Activated naive CD4-positive, alpha-beta T cell treated with anti-CD3 and anti-CD28 coated beads, Interleukin-2, amount 50 U/mL, for 72 hours (primary cell): ENCODE data around the gene NR3C2. TPM values are rescaled to one million over a fixed set of nuclear protein-coding genes. Genes with fewer than 3 reads are reported as not detected.
A peak's percentile ranks its signal among the peaks of the same experiment; 100 is the strongest.

Source experiments
- ATAC-seq, 2 donors: fragments of 150-1000 bp; cut with Tn5 transposase; 2 replicates each; pipeline ENCODE4 v1.10.0; 2021; ENCODE audit warnings: mild to moderate bottlenecking in 2 of 2, moderate library complexity in 2 of 2
- DNase-seq, 2 donors: peaks; one replicate each; pipeline ENCODE4 v3.0.0; 2021 to 2022; ENCODE audit warnings: low spot score in 2 of 2
- H3K27ac Mint-ChIP-seq, 2 donors: one replicate each; pipeline ENCODE4 v1.8.0; 2022; ENCODE audit warnings: mild to moderate bottlenecking in 2 of 2, mixed read lengths in 2 of 2
- H3K36me3 Mint-ChIP-seq, 2 donors: one replicate each; pipeline ENCODE4 v1.8.0; 2022; ENCODE audit warnings: mixed read lengths in 2 of 2
- H3K9me3 Mint-ChIP-seq, 2 donors: one replicate each; pipeline ENCODE4 v1.8.0; 2022; ENCODE audit warnings: mixed read lengths in 2 of 2
- total RNA-seq, 2 donors: library from RNA; stranded (reverse); gene quantifications; one replicate each; pipeline ENCODE4 v1.2.3, GENCODE V29; 2022

NR3C2 gene
- total RNA-seq, 2 donors from 2014 or later, result 6.0 to 7.1 TPM

- DNase-seq (no peak), ATAC-seq (no peak)
- Mint-ChIP-seq H3K27ac (no peak overlapping the region), H3K36me3 (peaks cover 10 to 12% of the 10 kb centered on the region in 2 donors), H3K9me3 (peaks cover 8 to 18% of the 10 kb centered on the region in 2 donors)
Measured at GRCh38 chr4:148054275-148054674, 387.9 kb downstream of the NR3C2 start.

GRCh38 chr4:148053298-148054003 lies 388.8 kb downstream of the NR3C2 start:
- Mint-ChIP-seq H3K36me3 (peaks cover 3 to 10% of the 10 kb centered on the region in 2 donors), H3K27ac (peak overlapping the region in 1 of 2 donors; percentile 78), H3K9me3 (peaks cover 8 to 12% of the 10 kb centered on the region in 2 donors)
- DNase-seq (no peak), ATAC-seq (no peak)

GRCh38 chr4:148052448-148052847 lies 389.8 kb downstream of the NR3C2 start:
- ATAC-seq (peak; percentile 49 to 83), DNase-seq (peak in 1 of 2 donors; percentile 5)
- H3K27ac Mint-ChIP-seq, result peak overlapping the region in 1 of 2 donors; percentile 78
- peaks cover 0 to 10% of the 10 kb centered on the region in 2 donors for H3K36me3 Mint-ChIP-seq
- H3K9me3 Mint-ChIP-seq, result peaks cover 2 to 5% of the 10 kb centered on the region in 2 donors

GRCh38 chr4:148051403-148051802 lies 390.8 kb downstream of the NR3C2 start:
- no peak overlapping the region for H3K27ac Mint-ChIP-seq
- no peak for DNase-seq
- peaks cover 0 to 5% of the 10 kb centered on the region in 2 donors for H3K9me3 Mint-ChIP-seq
- peaks cover 0 to 10% of the 10 kb centered on the region in 2 donors for H3K36me3 Mint-ChIP-seq
- ATAC-seq, result no peak

DNA sequence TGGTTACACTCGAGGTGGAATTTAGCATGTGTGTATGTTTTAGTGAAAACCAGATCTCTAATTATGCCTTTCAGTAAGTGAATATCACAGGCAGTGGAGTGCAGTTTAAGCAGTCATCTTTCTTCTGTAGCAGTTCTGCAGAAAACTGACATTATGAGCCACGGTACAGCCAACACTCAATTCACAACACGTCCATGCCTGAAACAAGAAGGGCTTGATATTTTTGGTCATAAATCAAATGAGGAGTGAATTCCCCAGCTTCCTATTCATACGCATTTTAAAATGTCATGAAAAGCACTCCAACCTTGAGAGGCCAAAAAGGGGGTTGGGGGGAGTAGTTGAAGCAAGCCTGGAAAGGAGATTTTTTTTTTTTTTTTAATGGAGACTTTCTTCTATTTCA lies 393.6 kb downstream of the NR3C2 start:
- peaks cover 0 to 5% of the 10 kb centered on the region in 2 donors for H3K9me3 Mint-ChIP-seq
- H3K27ac Mint-ChIP-seq, result no peak overlapping the region
- ATAC-seq (no peak), DNase-seq (no peak)
- H3K36me3 Mint-ChIP-seq, result peaks cover 0 to 6% of the 10 kb centered on the region in 2 donors

- no peaks in the 10 kb centered on the region for H3K9me3 Mint-ChIP-seq
- H3K36me3 Mint-ChIP-seq, result no peaks in the 10 kb centered on the region
- no peak overlapping the region for H3K27ac Mint-ChIP-seq
- ATAC-seq (no peak), DNase-seq (no peak)
Measured at GRCh38 chr4:148044912-148045352, 397.3 kb downstream of the NR3C2 start.

GRCh38 chr4:148044089-148044911 lies 397.9 kb downstream of the NR3C2 start:
- DNase-seq (no peak), ATAC-seq (no peak)
- Mint-ChIP-seq H3K27ac (no peak overlapping the region), H3K9me3 (no peaks in the 10 kb centered on the region), H3K36me3 (no peaks in the 10 kb centered on the region)

DNA sequence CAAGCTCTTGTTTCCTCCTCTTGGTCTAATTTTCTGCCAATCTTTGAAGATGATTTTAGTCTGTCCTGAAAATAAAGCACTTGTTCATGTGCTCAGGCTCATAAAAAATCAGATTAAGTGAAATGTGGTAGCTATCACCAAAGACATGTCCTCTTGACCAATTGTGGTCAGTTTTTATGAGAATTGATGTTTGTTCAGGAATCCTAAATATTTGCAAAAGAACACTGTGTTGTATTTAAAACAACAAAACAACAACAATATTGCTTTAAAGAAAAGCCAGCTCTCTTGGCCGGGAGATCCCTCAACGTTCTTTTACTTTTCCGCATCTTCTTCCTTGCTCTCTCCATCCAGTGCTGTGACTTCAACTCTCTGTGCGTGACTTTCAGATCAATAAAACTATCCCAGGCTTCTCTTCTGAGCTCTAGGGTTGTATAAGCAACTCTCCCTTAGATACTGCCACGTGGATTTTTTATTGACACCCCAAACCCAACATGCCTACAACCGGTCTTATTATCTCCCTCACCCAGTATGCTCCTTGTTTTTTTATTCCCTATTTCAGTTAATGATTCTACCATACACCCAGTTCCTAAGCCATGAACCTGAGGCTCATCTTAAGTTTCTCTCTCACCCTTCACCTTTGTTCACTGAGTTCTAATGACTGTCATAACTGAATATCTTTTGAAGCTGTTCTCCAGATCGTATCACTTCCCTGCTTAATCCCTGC lies 400.4 kb downstream of the NR3C2 start:
- no peak for ATAC-seq

GRCh38 chr4:148034813-148035212 lies 407.4 kb downstream of the NR3C2 start:
- H3K36me3 Mint-ChIP-seq, result peaks cover 6 to 7% of the 10 kb centered on the region in 2 donors
- H3K9me3 Mint-ChIP-seq, result peaks cover 7 to 8% of the 10 kb centered on the region in 2 donors
- DNase-seq (no peak), ATAC-seq (no peak)
- no peak overlapping the region for H3K27ac Mint-ChIP-seq

More for the DNA sequence above, 400.4 kb downstream of the NR3C2 start:
- H3K27ac Mint-ChIP-seq, result no peak overlapping the region
- H3K36me3 Mint-ChIP-seq, result peaks cover under 1% of the 10 kb centered on the region in 2 donors
- peaks cover under 1 to 2% of the 10 kb centered on the region in 2 donors for H3K9me3 Mint-ChIP-seq
- no peak for DNase-seq

DNA sequence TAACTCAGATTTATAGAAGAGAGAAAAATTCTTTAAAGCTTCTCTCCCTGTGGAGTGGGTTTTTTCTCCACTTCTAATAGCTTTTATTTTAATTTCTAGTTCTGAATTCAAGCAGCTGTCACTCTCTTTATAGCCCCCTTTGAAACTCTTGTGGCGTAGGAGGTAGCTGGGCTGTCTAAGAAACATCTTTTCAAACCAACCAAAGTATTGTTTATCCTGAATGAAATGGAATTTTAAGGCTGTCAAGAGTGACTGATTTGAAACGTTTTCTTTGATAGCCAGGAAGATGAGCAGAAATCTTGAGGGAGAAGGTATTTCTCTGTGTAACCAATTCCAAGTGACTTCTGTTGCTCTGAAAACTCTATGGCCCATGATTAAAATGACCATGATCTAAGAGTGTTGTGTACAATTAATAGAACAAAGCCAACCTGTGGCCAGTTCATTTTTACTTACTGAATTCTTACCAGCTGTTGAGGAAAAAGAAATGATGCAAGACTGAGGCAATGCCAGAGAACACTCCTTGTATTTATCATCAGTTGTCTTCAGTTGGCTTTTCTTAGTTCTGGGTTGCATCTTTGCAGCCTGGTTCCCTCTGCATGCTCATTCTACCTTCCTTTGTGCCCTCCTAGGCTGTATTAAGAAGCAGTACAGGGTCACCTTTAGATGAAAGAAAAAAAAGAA lies 411.9 kb downstream of the NR3C2 start:
- Mint-ChIP-seq H3K36me3 (peaks cover 0 to 10% of the 10 kb centered on the region in 2 donors), H3K27ac (no peak overlapping the region)
- no peak for ATAC-seq

GRCh38 chr4:148029781-148030180 lies 412.4 kb downstream of the NR3C2 start:
- DNase-seq (no peak), ATAC-seq (no peak)
- Mint-ChIP-seq H3K9me3 (peaks cover 0 to 8% of the 10 kb centered on the region in 2 donors), H3K27ac (no peak overlapping the region), H3K36me3 (peaks cover 0 to 10% of the 10 kb centered on the region in 2 donors)

More for the DNA sequence above, 411.9 kb downstream of the NR3C2 start:
- DNase-seq, result no peak
- peaks cover 0 to 8% of the 10 kb centered on the region in 2 donors for H3K9me3 Mint-ChIP-seq
